Uterus (tissue), 2 donors: ENCODE data around the gene DSG1.

Experiments
- CTCF ChIP-seq, 4 experiments: fragments of 200-600 bp in 2 of 4; fragments of 450-650 bp in 2 of 4; sonication (generic) in 2 of 4; IDR thresholded peaks; one replicate each; pipeline ENCODE4 v1.5.1; 2016 to 2019; ENCODE audit warnings: antibody characterized with exemption in 4 of 4, mild to moderate bottlenecking in 2 of 4, moderate library complexity in 1 of 4
- POLR2A ChIP-seq, 2 donors: fragments of 450-650 bp; IDR thresholded peaks; one replicate each; pipeline ENCODE4 v1.6.1; 2016; ENCODE audit warnings: antibody characterized with exemption in 2 of 2, mild to moderate bottlenecking in 1 of 2, moderate library complexity in 1 of 2

DNA sequence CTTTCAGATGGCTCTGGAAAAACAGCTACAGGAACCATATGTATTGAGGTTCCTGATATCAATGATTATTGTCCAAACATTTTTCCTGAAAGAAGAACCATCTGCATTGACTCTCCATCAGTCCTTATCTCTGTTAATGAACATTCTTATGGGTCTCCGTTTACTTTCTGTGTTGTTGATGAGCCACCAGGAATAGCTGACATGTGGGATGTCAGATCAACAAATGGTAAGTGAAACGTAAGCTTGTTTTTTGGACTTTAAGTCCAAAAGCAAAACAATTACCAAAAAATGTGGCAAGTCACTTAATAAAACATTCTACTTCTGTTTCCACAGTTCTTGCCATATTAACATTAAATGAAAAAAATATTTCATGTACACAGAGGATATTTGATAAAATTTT, 85.4 kb downstream of the DSG1 start:
- TF ChIP-seq CTCF (IDR thresholded peaks at IDR 0.05) (no peak), POLR2A (IDR thresholded peaks at IDR 0.05) (no peak)
